Measurements from ENCODE around the gene CNOT6L.
"Not testable (repeated sequence)": the region's sequence is repeated elsewhere in the genome, so short reads cannot be mapped to it uniquely, and the experiment has no call there.

Gene CNOT6L

GRCh38 chr4:77819843-77820648, 878 bp upstream of the CNOT6L start:
- peak; percentile 79 for DNase-seq

- DNase-seq, result peak; percentile 12
Observed at GRCh38 chr4:77819404-77819842, 255 bp upstream of the CNOT6L start.

- DNase-seq, result peak; percentile 85
Observed at GRCh38 chr4:77818073-77818601, 1.0 kb downstream of the CNOT6L start.

DNA sequence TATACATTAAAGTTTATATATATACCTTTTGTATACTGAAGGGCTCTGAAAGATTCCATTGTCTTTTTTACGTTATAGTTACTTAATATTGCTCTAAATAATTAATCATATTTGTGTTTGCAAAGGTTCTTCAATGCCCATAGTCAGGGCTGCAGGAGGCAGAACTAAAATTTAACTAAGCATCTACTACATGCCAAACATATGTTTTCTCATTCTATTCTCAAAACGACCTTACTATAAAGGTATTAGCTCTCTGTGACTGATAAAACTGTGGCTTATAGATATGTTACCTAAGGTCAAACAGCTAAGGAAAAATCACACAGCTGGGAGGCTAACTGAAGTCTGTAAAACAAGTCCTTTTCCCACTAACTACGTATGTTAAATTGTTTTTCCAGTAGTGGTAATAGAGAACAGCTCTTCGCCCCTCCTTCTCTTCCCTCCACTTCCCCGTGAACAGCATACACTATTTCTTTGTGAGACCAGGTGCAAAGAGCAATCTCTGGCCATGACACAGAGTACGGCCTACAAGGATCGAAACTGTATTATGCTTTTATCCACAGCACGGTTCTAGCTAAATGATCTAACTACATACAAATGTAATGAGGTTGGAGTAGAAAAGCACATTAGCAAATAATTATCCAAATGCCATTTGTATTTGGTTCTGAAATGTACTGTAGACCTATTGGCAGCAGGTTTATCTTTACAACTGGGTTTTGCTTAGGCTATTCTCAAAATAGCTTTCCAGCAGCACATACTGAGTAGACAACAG, 1.7 kb downstream of the CNOT6L start:
- no peak for DNase-seq

DNA sequence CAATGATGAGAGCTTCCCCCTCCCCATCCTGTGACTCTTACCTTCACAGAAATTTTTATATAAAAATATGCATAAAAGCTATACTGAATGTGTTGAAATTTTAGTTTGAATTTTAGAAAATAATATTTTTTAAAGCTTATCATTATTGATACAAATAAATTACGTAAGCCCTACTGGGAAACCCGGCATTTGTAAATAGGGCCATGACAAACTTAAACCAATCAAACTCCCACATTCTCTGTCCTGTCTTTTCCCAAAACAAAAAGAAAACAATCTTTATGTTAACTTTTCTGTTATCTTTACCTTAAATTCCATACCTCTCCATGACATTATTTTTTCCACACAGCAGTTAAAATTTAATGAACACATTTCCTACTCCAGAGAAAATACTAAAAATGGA, 2.6 kb downstream of the CNOT6L start:
- DNase-seq, result no peak

DNA sequence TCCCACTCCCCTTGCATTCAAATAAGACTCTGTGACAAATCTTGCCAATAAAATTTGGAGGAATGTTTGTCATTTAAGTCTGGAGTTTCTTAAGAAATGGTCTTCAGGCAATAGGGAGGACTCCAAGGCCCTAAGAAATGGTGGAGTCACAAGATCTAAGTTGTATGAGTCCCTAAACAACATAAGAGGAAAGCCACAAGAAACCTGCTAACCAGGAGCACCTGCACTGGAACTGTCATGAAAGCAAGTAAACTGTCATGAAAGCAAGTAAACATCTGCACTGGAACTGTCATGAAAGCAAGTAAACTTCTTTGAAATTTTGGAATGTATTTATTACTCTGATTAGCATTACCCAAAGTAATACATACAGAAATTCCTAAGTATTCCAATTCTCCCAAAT, 3.5 kb downstream of the CNOT6L start:
- no peak for DNase-seq

DNA sequence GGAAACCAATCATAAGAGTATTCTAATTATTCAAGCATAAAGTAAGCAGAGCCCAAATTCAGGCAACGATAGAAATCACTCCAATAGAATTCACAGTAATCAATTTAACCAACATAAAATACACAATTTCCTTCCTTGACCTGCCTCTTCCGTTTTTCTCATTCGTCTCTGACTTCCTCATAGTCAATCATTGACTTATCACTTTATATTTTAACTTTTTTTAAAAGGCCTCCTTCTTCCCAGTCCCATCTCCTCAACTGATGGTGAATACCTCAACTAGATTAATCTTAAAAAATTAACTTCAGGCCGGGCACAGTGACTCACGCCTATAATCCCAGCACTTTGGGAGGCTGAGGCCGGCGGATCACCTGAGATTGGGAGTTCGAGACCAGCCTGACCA, 13.3 kb downstream of the CNOT6L start:
- no peak for DNase-seq

- peak; percentile 37 for DNase-seq
Observed at GRCh38 chr4:77804471-77804870, 14.7 kb downstream of the CNOT6L start.

GRCh38 chr4:77802402-77802801, 16.8 kb downstream of the CNOT6L start:
- no peak for DNase-seq

- no peak for DNase-seq
Observed at GRCh38 chr4:77801260-77801608, 17.9 kb downstream of the CNOT6L start.

GRCh38 chr4:77800483-77801259, 18.5 kb downstream of the CNOT6L start:
- no peak for DNase-seq

DNA sequence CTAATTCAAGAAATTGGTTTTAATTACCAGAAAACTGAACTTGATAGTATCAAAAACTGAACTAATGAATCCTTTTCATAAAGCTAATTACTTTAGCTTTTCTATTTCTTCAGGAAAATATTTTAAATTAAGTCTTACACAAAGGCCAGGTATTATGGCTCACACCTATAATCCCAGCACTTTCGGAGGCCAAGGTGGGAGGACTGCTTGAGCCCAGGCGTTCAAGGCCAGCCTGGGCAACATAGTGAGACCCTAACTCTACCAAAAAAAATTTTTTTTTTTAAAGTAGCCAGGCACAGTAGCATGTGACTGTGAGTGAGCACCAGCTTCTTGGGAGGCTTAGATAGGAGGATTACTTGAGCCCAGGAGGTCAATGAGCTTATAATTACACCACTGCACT, 19.1 kb downstream of the CNOT6L start:
- DNase-seq, result no peak

DNA sequence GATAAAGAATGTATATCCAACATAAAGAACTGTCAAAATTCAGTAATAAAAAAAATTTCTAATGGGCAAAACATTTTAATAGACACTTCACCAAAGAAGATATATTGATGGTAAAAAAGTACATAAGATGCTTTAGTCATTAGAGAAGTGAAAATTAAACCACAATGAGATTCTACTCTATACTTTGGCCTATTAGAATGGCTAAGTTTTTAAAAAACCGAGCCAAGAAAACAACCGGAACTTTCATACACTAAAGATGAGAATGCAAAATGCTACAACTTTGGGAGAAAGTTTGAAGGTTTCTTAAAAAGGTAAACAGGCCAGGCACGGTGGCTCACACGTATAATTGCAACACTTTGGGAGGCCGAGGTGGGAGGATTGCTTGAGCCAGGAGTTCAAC, 20.8 kb downstream of the CNOT6L start:
- no peak for DNase-seq

GRCh38 chr4:77797239-77797638, 21.9 kb downstream of the CNOT6L start:
- DNase-seq, result no peak

GRCh38 chr4:77795326-77795725, 23.8 kb downstream of the CNOT6L start:
- no peak for DNase-seq

DNA sequence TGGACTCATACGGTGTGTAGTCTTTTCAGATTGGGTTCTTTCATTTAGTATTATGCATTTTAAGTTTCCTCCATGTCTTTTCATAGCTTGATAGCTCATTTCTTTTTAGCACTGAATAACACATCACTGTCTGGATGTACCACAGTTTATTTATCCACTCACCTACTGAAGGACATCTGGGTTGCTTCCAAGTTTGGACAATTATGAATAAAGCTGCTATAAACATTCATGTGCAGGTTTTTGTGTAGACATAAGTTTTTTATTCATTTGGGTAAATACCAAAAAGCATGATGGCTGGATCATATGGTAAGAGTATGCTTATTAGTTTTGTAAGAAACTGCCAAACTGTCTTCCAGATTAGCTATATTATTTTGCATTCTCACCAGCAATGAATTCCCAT, 29.0 kb downstream of the CNOT6L start:
- no peak for DNase-seq

GRCh38 chr4:77788990-77789389, 30.2 kb downstream of the CNOT6L start:
- DNase-seq, result no peak

DNA sequence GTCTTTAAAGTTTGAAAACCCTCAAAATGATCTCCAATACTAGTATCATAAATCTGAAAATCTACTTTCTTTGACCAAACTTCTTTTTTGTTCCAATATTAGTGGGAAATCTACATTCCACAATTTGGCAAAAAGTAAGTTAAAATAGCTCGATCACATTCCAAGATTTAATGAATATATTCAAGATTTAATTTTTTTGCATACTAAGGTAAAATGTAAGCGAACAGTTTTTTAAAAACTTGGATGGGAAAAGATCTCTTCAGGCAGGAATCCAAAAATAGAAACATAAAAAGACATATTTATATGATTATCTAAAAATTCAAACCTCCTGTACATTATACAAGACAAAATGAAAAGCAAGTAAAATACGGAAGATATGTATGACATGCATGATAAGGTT, 31.2 kb downstream of the CNOT6L start:
- no peak for DNase-seq

GRCh38 chr4:77785669-77786068, 33.5 kb downstream of the CNOT6L start:
- no peak for DNase-seq

GRCh38 chr4:77783895-77784294, 35.3 kb downstream of the CNOT6L start:
- no peak for DNase-seq

DNA sequence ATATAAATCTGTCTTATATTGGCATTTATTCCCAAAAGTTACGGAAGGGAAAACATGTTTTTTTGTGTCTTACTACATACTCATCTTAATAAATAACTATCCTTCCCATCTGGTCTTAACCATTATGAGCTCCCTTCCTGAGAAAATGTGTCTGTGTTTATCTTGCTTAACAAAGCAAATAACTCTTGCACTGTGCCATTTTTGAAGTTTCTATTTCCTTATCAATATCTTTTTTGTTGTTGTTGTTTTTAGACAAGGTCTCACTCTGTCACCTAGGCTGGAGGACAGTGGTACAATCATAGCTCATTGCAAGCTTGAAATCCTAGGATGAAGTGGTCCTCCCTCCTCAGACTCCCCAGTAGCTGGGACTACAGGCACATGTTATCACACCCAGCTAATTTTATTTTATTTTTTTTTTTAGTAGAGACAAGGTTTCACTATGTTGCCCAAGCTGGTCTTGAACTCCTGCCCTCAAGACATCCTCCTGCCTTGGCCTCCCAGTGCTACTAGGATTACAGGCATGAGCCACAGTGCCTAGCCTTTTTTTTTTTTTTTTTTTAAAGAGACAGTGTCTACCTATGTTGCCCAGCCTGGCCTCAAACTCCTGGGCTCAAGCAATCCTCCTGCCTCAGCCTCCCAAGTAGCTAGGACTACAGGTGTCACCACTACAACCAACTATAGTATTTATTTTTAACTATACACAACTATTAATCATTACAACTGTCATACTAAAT, 36.9 kb downstream of the CNOT6L start:
- DNase-seq, result no peak

DNA sequence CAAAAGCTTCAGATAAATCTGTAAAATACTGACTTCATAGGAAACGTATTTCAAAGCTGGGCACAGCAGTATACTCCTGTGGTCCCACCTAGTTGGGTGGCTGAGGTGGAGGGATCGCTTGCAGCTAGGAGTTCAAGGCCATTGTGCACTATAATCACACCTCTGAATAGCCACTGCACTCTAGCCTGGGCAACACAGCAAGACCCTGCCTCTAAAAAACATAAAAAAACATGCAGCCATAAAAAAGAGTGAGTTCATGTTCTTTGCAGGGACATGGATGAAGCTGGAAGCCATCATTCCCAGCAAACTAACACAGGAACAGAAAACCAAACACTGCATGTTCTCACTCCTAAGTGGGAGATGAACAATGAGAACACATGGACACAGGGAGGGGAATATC, 38.4 kb downstream of the CNOT6L start:
- not testable (repeated sequence) for DNase-seq

Measured in fibroblast of skin of back (primary cell).